ENCODE data around the gene RTN3.

GRCh38 chr11:63698976-63699733 lies 17.9 kb downstream of the RTN3 start:
- no peak for TF ChIP-seq SIN3A (IDR thresholded peaks at IDR 0.05; ENCODE audit: low read depth)
- no peak for TF ChIP-seq POLR2A (IDR thresholded peaks at IDR 0.05; ENCODE audit: borderline replicate concordance, extremely low read depth, insufficient read depth, insufficient read length)
- no peak for TF ChIP-seq EZH2 (IDR thresholded peaks at IDR 0.05)
- TF ChIP-seq, protein P1, sequence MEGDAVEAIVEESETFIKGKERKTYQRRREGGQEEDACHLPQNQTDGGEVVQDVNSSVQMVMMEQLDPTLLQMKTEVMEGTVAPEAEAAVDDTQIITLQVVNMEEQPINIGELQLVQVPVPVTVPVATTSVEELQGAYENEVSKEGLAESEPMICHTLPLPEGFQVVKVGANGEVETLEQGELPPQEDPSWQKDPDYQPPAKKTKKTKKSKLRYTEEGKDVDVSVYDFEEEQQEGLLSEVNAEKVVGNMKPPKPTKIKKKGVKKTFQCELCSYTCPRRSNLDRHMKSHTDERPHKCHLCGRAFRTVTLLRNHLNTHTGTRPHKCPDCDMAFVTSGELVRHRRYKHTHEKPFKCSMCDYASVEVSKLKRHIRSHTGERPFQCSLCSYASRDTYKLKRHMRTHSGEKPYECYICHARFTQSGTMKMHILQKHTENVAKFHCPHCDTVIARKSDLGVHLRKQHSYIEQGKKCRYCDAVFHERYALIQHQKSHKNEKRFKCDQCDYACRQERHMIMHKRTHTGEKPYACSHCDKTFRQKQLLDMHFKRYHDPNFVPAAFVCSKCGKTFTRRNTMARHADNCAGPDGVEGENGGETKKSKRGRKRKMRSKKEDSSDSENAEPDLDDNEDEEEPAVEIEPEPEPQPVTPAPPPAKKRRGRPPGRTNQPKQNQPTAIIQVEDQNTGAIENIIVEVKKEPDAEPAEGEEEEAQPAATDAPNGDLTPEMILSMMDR (IDR thresholded peaks at IDR 0.05 in 2 of 3, conservative IDR thresholded peaks at IDR 0.05 in 1 of 3; ENCODE audit: borderline replicate concordance in 1 of 3, insufficient read depth in 1 of 3, low read depth in 2 of 3, low read length in 2 of 3) = no peak
- TF ChIP-seq EZH2phosphoT487 (IDR thresholded peaks at IDR 0.05; ENCODE audit: borderline replicate concordance) = no peak
